Breast epithelium (tissue), 4 donors: ENCODE data around the gene DSTYK. TPM values are rescaled to one million over a fixed set of nuclear protein-coding genes. Genes with fewer than 3 reads are reported as not detected.

Experiments used
- DNase-seq, 2 donors: peaks; one replicate each; pipeline ENCODE4 v3.0.0-alpha.2; 2019; ENCODE audit warnings: low spot score in 2 of 2
- H3K27ac ChIP-seq, 2 donors: fragments of 200-600 bp; sonication (generic) in 1 of 2; one replicate each; pipeline ENCODE4 v1.5.1; 2016 to 2019; ENCODE audit warnings: mild to moderate bottlenecking in 1 of 2
- H3K27me3 ChIP-seq, 2 donors: fragments of 200-600 bp; sonication (generic) in 1 of 2; one replicate each; pipeline versions ENCODE4 v1.5.1 to v1.6.0; 2017 to 2019; ENCODE audit warnings: control low read depth in 1 of 2, mild to moderate bottlenecking in 1 of 2
- H3K36me3 ChIP-seq: fragments of 200-600 bp; one replicate; pipeline ENCODE4 v1.5.1; 2019
- H3K4me1 ChIP-seq, 2 donors: fragments of 200-600 bp; sonication (generic); one replicate each; pipeline ENCODE4 v1.5.1; 2016 to 2019; ENCODE audit warnings: control low read depth in 1 of 2
- H3K4me3 ChIP-seq, 3 donors: fragments of 200-600 bp; sonication (generic); 1 replicate in 2 of 3; 2 replicates in 1 of 3; pipeline ENCODE4 v1.5.1; 2016 to 2019; ENCODE audit warnings: mild to moderate bottlenecking in 3 of 3, moderate library complexity in 2 of 3
- H3K9me3 ChIP-seq, 2 donors: fragments of 200-600 bp; sonication (generic) in 1 of 2; one replicate each; pipeline ENCODE4 v1.5.1; 2016 to 2019; ENCODE audit warnings: control low read depth in 1 of 2
- POLR2A ChIP-seq: fragments of 450-650 bp; IDR thresholded peaks from one replicate; pipeline ENCODE4 v1.6.1; 2016; ENCODE audit warnings: antibody characterized with exemption, mild to moderate bottlenecking, moderate library complexity
- POLR2AphosphoS5 ChIP-seq, 3 donors: sonication (generic); formaldehyde crosslinking; IDR thresholded peaks; one replicate each; pipeline ENCODE4 v1.6.1; 2017; ENCODE audit warnings: antibody characterized with exemption in 3 of 3
- intact Hi-C: fragments of 100-400 bp; cut with DNase I; formaldehyde crosslinking; loops from one replicate; pipeline ENCODE4 v1.15.1; 2023; ENCODE audit warnings: low total_unique reads
- total RNA-seq, 3 donors: library from RNA; depleted of rRNA; stranded (reverse); fragments of >200 nt; gene quantifications; one replicate each; pipeline ENCODE4 v1.1.0, GENCODE V29; 2016
- TF ChIP-seq, protein P1 (sequence below), 3 donors: fragments of 450-650 bp; IDR thresholded peaks; one replicate each; pipeline ENCODE4 v1.5.1; 2016 to 2017; ENCODE audit warnings: antibody characterized with exemption in 3 of 3, mild to moderate bottlenecking in 3 of 3, moderate library complexity in 3 of 3

Gene DSTYK
- total RNA-seq, 3 donors from 2014 or later = 10.2 to 19.3 (median 12.5) TPM

GRCh38 chr1:205243350-205244191 lies 32.1 kb upstream of the DSTYK start:
- intact Hi-C loops = loop anchor here (10.0 kb wide), 1 partner anchor 129 kb away; no protein-coding TSS in a partner anchor
- Histone ChIP-seq H3K36me3 (no peaks in the 10 kb centered on the region), H3K9me3 (no peaks in the 10 kb centered on the region), H3K27me3 (no peaks in the 10 kb centered on the region), H3K4me3 (no peak overlapping the region), H3K27ac (no peak overlapping the region), H3K4me1 (peaks cover under 1 to 5% of the 10 kb centered on the region in 2 donors)
- no peak for DNase-seq
- TF ChIP-seq, protein P1, sequence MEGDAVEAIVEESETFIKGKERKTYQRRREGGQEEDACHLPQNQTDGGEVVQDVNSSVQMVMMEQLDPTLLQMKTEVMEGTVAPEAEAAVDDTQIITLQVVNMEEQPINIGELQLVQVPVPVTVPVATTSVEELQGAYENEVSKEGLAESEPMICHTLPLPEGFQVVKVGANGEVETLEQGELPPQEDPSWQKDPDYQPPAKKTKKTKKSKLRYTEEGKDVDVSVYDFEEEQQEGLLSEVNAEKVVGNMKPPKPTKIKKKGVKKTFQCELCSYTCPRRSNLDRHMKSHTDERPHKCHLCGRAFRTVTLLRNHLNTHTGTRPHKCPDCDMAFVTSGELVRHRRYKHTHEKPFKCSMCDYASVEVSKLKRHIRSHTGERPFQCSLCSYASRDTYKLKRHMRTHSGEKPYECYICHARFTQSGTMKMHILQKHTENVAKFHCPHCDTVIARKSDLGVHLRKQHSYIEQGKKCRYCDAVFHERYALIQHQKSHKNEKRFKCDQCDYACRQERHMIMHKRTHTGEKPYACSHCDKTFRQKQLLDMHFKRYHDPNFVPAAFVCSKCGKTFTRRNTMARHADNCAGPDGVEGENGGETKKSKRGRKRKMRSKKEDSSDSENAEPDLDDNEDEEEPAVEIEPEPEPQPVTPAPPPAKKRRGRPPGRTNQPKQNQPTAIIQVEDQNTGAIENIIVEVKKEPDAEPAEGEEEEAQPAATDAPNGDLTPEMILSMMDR (IDR thresholded peaks at IDR 0.05) = no peak
- TF ChIP-seq POLR2AphosphoS5 (IDR thresholded peaks at IDR 0.05) (no peak), POLR2A (no peak)

DNA sequence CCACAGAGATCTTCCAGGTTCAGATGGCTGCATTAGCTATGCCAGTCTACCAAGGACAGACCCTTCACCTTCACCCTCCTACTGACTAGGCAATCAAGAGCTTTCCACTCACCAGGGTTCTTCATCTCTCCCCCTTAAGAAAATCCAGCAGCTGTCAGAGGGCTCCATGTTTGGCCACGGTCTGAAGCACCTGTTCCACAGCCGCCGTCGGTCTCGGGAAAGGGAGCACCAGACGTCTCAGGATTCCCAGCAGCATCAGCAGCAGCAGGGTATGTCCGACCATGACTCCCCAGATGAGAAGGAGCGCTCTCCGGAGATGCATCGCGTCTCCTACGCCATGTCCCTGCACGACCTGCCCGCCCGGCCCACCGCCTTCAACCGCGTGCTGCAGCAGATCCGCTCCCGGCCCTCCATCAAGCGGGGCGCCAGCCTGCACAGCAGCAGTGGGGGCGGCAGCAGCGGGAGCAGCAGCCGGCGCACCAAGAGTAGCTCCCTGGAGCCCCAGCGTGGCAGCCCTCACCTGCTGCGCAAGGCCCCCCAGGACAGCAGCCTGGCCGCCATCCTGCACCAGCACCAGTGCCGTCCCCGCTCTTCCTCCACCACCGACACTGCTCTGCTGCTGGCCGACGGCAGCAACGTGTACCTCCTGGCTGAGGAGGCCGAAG lies 30.0 kb upstream of the DSTYK start:
- Histone ChIP-seq H3K9me3 (no peaks in the 10 kb centered on the region), H3K4me3 (no peak overlapping the region), H3K36me3 (no peaks in the 10 kb centered on the region), H3K27ac (no peak overlapping the region), H3K27me3 (no peaks in the 10 kb centered on the region), H3K4me1 (no peaks in the 10 kb centered on the region)
- no peak for TF ChIP-seq POLR2AphosphoS5 (IDR thresholded peaks at IDR 0.05)
- no peak for TF ChIP-seq POLR2A
- TF ChIP-seq, protein P1 (IDR thresholded peaks at IDR 0.05) = no peak
- intact Hi-C loops = loop anchor here (10.0 kb wide), 1 partner anchor 127 kb away; no protein-coding TSS in a partner anchor
- DNase-seq = no peak

DNA sequence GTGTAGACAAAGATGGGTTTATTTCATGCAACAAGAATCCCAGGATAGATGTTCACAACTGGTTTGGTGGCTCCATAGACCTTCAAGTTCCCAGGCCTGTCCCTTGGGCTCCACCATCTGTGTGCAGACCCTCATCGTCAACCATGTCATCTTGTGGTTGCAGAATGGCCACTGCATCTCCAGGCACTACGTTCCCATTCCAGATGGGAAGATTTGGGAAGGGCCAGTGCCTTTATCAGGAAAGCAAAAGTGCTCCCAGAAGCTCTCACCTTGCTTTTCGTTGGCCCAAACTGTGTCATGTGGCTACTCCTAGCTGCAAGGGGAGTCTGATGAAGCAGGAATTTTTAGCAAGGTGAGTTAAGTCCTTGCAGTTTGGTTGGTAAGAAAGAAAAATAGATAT lies 29.1 kb upstream of the DSTYK start:
- no peaks in the 10 kb centered on the region for H3K9me3 ChIP-seq
- no peaks in the 10 kb centered on the region for H3K36me3 ChIP-seq
- TF ChIP-seq POLR2A (no peak), POLR2AphosphoS5 (IDR thresholded peaks at IDR 0.05) (no peak)
- TF ChIP-seq, protein P1 (IDR thresholded peaks at IDR 0.05) = no peak
- H3K4me3 ChIP-seq = no peak overlapping the region
- H3K27ac ChIP-seq = no peak overlapping the region
- H3K4me1 ChIP-seq = no peaks in the 10 kb centered on the region
- no peaks in the 10 kb centered on the region for H3K27me3 ChIP-seq
- no peak for DNase-seq
- intact Hi-C loops = loop anchor here (10.0 kb wide), 1 partner anchor 126 kb away; no protein-coding TSS in a partner anchor

GRCh38 chr1:205240118-205240517 lies 28.6 kb upstream of the DSTYK start:
- no peaks in the 10 kb centered on the region for H3K27me3 ChIP-seq
- H3K4me3 ChIP-seq = no peak overlapping the region
- no peak overlapping the region for H3K27ac ChIP-seq
- intact Hi-C loops = loop anchor here (10.0 kb wide), 1 partner anchor 125 kb away; no protein-coding TSS in a partner anchor
- no peaks in the 10 kb centered on the region for H3K4me1 ChIP-seq
- TF ChIP-seq, protein P1 (IDR thresholded peaks at IDR 0.05) = no peak
- TF ChIP-seq POLR2A = no peak
- TF ChIP-seq POLR2AphosphoS5 (IDR thresholded peaks at IDR 0.05) = no peak
- no peaks in the 10 kb centered on the region for H3K36me3 ChIP-seq
- DNase-seq = no peak
- H3K9me3 ChIP-seq = no peaks in the 10 kb centered on the region

GRCh38 chr1:205239078-205239477 lies 27.6 kb upstream of the DSTYK start:
- no peaks in the 10 kb centered on the region for H3K36me3 ChIP-seq
- H3K4me1 ChIP-seq = no peaks in the 10 kb centered on the region
- intact Hi-C loops = no loop called here
- no peaks in the 10 kb centered on the region for H3K9me3 ChIP-seq
- TF ChIP-seq, protein P1 (IDR thresholded peaks at IDR 0.05) = no peak
- TF ChIP-seq POLR2AphosphoS5 (IDR thresholded peaks at IDR 0.05) (no peak), POLR2A (no peak)
- no peak overlapping the region for H3K4me3 ChIP-seq
- H3K27ac ChIP-seq = no peak overlapping the region
- no peaks in the 10 kb centered on the region for H3K27me3 ChIP-seq
- DNase-seq = no peak
